ENCODE data around the gene RAC3. TPM values are rescaled to one million over a fixed set of nuclear protein-coding genes. Genes with fewer than 3 reads are reported as not detected.

Gene RAC3
- total and polyA plus RNA-seq, 10 donors = 0.60 to 3.4 (median 1.1) TPM; not detected in 2

DNA sequence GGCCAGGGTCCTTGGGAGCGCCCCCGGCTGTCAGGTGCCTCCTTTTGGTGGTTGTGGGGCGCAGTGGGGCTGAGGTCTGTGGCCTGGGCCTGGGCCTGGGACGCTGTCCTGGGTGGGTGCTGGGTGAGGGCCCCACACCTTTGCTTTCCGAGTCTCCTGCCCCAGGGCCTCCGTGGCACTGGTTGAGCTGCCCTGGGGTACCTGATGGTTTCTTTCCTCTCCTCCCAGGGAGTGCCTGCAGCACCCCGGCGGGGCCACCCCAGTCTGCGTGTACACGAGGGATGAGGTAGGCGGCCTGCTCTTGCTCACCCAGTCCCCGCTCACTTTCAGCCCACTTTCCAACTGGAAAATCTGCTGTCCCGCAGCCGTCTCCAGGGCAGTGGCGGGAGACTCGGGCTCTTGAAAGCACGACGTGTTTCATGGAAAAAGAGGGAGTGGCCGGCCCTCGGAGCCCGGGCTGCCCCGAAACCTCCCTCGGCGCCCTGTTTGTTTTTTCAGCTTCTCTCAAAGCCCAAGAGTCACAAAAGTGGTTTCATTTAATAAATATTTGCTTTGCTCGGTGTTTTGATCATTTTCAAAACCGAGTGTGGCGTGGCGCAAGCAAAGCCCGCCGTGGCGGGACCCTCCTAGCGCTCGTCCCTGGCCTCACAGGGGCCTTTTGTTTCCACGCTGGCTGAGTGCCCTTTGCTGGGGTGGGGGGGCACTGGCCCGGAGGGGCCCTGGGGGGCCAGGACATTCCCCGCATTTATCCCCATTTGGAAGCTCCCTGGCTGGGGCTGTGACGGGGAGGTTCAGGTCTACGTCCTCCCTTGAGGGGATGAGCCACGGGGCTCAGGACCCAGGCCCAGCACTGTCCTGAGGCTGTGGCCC is 36.6 kb upstream of the RAC3 start:
- TF ChIP-seq, protein P1, sequence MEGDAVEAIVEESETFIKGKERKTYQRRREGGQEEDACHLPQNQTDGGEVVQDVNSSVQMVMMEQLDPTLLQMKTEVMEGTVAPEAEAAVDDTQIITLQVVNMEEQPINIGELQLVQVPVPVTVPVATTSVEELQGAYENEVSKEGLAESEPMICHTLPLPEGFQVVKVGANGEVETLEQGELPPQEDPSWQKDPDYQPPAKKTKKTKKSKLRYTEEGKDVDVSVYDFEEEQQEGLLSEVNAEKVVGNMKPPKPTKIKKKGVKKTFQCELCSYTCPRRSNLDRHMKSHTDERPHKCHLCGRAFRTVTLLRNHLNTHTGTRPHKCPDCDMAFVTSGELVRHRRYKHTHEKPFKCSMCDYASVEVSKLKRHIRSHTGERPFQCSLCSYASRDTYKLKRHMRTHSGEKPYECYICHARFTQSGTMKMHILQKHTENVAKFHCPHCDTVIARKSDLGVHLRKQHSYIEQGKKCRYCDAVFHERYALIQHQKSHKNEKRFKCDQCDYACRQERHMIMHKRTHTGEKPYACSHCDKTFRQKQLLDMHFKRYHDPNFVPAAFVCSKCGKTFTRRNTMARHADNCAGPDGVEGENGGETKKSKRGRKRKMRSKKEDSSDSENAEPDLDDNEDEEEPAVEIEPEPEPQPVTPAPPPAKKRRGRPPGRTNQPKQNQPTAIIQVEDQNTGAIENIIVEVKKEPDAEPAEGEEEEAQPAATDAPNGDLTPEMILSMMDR (IDR thresholded peaks at IDR 0.05 in 8 of 11, conservative IDR thresholded peaks at IDR 0.05 in 3 of 11) = no peak
- TF ChIP-seq POLR2A (IDR thresholded peaks at IDR 0.05) = no peak
- TF ChIP-seq POLR2AphosphoS5 (IDR thresholded peaks at IDR 0.05) = no peak
- 92 to 94% (median 94%) methylated on average over 33 to 39 of the region's 39 CpGs for WGBS, 5 donors
- Histone ChIP-seq H3K36me3 (peaks cover 0 to 74% (median 5%) of the 10 kb centered on the region in 6 donors), H3K27me3 (replicated peaks in 1 of 7) (no peaks in the 10 kb centered on the region), H3K4me1 (peaks cover 0 to 16% (median 6%) of the 10 kb centered on the region in 6 donors), H3K9me3 (no peaks in the 10 kb centered on the region), H3K27ac (no peak overlapping the region), H3K4me3 (no peak overlapping the region)
- DNase-seq = no peak
- intact Hi-C loops (cut with DNase I; ENCODE audit: low total_unique reads) = no loop called here

DNA sequence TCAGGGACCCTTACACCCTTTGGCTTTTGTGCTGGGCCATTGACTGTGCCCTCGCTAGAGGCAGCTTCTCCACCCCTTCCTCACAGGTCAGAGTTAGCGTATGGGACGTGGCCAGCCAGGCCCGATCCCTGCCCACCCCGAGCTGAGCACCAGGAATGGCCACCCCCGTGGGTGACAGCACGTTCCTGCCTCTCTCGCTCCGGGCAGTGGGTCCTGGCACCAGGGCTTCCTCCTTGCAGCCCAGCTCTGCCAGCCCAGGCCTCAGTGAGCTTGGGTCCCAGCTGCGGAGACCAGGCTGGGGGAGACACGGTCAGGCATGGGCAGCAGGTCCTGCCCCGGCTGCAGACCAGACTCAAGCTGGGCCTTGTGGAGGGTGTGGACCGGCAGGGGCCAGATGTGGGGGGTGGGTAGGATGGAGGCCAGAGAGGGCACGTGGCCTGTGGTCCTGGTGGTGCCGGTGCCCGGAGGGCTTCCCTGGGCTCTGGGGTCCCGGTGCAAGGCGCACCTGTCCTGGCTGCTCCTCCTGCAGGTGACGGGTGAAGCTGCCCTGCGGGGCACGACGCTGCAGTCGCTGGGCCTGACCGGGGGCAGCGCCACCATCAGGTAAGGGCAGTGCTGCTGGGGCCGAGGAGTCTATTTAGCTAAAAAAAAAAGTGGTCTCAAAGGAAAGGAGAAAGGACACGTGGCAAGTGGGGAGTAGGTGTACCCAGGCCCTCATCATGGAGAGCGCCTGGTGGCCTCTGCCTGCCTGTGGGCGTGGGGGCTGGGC is 35.8 kb upstream of the RAC3 start:
- no peak overlapping the region for H3K27ac ChIP-seq
- H3K36me3 ChIP-seq = peaks cover 0 to 70% (median 5%) of the 10 kb centered on the region in 6 donors
- H3K9me3 ChIP-seq = no peaks in the 10 kb centered on the region
- WGBS, 5 donors = 93 to 98% (median 96%) methylated on average over 9 to 29 of the region's 29 CpGs
- H3K27me3 ChIP-seq (replicated peaks in 1 of 7) = no peaks in the 10 kb centered on the region
- peaks cover 0 to 16% (median 6%) of the 10 kb centered on the region in 6 donors for H3K4me1 ChIP-seq
- no peak overlapping the region for H3K4me3 ChIP-seq
- no peak for DNase-seq
- TF ChIP-seq, protein P1 (IDR thresholded peaks at IDR 0.05 in 8 of 11, conservative IDR thresholded peaks at IDR 0.05 in 3 of 11) = no peak
- no peak for TF ChIP-seq POLR2AphosphoS5 (IDR thresholded peaks at IDR 0.05)
- no peak for TF ChIP-seq POLR2A (IDR thresholded peaks at IDR 0.05)
- intact Hi-C loops (cut with DNase I; ENCODE audit: low total_unique reads) = no loop called here

DNA sequence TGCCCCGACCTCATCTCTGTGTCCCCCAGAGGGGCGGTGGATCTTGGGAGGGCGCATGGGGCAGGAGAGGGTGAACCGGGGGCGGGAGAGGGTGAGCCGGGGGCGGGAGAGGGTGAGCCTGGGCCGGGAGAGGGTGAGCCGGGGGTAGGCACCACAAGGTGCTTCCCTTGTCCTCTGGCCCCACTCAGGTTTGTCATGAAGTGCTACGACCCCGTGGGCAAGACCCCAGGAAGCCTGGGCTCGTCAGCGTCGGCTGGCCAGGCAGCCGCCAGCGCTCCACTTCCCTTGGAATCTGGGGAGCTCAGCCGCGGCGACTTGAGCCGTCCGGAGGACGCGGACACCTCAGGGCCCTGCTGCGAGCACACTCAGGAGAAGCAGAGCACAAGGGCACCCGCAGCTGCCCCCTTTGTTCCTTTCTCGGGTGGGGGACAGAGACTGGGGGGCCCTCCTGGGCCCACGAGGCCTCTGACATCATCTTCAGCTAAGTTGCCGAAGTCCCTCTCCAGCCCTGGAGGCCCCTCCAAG is 35.2 kb upstream of the RAC3 start:
- H3K4me3 ChIP-seq = no peak overlapping the region
- TF ChIP-seq POLR2AphosphoS5 (IDR thresholded peaks at IDR 0.05) = no peak
- TF ChIP-seq, protein P1 (IDR thresholded peaks at IDR 0.05 in 8 of 11, conservative IDR thresholded peaks at IDR 0.05 in 3 of 11) = no peak
- TF ChIP-seq POLR2A (IDR thresholded peaks at IDR 0.05) = no peak
- H3K36me3 ChIP-seq = peaks cover 0 to 67% (median 5%) of the 10 kb centered on the region in 6 donors
- H3K9me3 ChIP-seq = no peaks in the 10 kb centered on the region
- 88 to 91% (median 90%) methylated on average over 6 to 28 of the region's 28 CpGs for WGBS, 5 donors
- no peak for DNase-seq
- no peaks in the 10 kb centered on the region for H3K27me3 ChIP-seq (replicated peaks in 1 of 7)
- intact Hi-C loops (cut with DNase I; ENCODE audit: low total_unique reads) = no loop called here
- no peak overlapping the region for H3K27ac ChIP-seq
- H3K4me1 ChIP-seq = peaks cover 0 to 13% (median 6%) of the 10 kb centered on the region in 6 donors
